Erythroblast (primary cell): ENCODE results near the gene GOLGA6L7.
A peak's percentile ranks its signal among the peaks of the same experiment; 100 is the strongest.
"Not testable (repeated sequence)": the region's sequence is repeated elsewhere in the genome, so short reads cannot be mapped to it uniquely, and the experiment has no call there.

Source experiments
- DNase-seq, 2 experiments: peaks; one replicate each; lab custom pipeline; 2025; lab: John Stamatoyannopoulos, UW

Gene GOLGA6L7

DNA sequence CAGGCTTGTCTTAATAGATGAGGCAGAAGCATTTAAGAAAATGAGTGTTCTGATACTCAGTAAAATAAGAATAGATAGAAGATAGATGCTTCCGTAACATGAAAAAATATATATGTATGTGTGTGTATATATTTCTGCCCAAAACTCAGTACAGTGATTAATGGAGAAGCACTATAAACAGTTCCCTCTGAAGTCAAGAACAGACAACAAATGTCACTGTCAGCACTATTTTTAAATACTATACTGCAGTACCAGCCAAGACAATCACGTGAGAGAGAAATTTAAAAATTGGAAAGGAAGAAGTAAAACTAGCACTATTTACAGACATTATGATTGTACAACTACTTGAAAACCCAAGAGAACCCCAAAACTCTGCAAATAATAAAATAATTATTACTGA is 27.0 kb downstream of the GOLGA6L7 start:
- not testable (repeated sequence) for DNase-seq

DNA sequence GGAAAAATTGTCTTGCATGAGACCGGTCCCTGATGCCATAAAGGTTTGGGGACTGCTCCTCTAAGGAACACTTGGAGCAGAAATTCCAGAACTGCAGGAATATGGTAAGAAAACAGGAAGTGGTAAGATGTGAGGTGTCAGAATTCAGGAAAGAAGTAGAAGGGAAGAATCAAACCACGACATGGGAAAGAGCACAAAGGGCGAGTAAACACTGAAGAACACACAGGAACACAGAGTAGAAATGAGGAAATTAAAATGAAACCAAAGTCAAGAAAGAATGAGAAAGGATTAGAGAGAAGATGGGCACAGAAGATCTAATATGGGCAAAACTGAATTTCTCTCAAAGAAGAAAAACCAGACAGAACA is 28.5 kb downstream of the GOLGA6L7 start:
- DNase-seq, result not testable (repeated sequence)

DNA sequence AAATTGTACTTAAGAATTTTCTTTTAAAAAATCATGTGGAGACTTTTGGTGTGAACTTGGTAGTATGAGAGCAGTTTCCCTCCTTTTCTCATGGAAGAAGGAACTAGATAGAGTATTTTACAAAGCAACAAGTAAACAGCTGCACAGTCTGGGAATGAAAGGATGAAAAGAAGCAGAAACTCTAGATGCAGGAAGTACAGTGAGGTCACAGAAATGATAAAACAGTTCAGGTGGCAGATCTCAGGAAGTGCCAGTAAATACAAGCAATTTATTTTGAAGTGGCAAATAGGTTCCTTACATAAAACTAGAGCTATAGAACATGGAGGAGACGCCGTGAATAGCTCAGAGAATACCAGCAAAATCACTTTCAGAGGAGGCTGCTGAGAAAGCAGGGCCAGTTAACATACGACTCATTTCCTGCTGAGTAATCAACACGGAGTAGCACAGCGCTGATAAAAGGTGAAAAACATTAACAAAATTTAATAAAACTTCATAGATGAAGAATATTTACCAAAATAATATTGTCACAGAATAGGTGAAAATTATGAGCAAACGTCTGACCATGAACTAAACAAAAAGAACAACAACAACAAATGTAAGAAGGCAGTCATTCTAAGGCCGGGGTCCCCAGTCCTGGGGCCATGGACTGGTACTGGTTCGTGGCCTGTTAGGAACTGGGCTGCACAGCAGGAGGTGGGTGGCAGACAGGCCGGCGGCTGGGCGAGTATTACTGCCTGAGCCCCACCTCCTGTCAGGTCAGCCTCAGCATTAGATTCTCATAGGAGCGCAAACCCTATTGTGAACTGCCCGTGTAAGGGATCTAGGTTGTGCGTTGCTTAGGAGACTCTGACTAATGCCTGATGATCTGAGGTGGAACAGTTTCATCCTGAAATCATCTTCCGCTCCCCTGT is 29.2 kb downstream of the GOLGA6L7 start:
- not testable (repeated sequence) for DNase-seq

DNA sequence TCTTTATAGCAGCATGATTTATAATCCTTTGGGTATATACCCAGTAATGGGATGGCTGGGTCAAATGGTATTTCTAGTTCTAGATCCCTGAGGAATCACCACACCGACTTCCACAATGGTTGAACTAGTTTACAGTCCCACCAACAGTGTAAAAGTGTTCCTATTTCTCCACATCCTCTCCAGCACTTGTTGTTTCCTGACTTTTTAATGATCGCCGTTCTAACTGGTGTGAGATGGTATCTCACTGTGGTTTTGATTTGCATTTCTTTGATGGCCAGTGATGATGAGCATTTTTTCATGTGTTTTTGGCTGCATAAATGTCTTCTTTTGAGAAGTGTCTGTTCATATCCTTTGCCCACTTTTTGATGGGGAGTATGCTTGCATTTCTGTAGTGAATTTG is 30.3 kb downstream of the GOLGA6L7 start:
- not testable (repeated sequence) for DNase-seq

DNA sequence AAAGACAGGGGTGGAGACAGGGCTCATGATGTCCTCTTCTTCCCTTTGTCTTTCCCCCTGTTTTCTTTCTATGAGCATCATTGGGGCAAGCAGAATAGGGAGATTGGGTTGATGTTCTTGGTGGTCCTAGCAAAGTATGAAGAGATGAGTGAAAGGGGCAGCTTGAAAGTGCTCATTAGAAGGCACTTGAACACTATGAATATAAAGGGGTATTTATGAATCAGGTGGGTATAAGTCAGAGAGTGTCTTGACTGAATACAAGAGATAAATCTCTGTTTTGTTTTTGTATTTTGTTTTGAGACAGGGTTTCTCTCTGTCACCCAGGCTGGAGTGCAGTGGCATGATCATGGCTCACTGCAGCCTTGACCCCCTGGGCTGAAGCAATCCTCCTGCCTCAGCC is 34.4 kb downstream of the GOLGA6L7 start:
- not testable (repeated sequence) for DNase-seq

DNA sequence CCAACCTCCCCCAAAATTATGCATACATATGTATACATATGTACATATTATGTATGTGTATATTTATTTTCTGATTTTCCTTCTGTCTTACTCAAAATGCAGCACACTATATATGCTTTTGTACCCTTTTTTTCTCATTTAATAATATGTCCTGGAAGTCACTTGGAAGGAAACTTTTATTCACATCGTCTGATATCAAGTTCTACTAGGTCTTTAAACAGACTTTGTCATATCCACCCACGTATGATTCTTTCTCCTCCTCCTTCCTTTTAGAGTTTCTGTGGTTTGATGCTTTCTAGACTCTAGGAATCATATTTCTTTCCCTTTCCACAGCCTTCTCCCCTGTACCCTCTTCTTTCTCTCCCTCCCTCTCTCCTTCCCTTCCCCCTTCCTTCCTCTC is 35.1 kb downstream of the GOLGA6L7 start:
- DNase-seq, result not testable (repeated sequence)

DNA sequence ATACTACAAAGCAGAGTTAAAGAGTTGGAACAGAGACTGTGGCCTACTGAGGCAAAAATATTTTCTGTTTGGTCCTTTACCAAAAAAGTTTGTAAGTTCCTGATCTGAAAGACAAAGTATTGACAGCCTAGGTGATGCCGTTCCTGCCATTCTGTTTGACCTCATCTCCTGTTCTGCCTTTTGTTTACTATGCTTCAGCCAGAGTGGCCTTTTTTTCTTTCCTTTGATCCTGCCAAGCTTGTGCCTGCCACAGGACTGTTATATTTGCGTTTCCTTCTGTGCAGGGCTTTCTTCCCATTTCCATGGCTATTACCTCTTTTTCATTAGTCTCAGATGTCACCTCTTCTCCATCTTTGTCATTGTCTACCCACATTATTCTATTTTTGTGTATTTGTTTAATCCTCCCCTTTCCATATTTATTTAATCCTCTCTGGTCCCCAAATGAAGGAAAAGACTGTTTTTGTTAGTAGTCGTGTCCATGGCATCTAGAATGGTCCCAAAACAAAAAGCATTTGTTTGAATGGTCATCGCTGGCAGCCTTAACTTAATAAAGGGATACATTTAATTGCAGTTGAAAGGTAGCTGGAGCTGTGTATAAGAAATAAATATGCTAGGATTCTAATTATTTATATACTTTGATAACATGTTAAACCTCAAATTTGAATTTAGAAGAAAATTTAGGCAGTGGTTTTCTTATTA is 36.4 kb downstream of the GOLGA6L7 start:
- not testable (repeated sequence) for DNase-seq

DNA sequence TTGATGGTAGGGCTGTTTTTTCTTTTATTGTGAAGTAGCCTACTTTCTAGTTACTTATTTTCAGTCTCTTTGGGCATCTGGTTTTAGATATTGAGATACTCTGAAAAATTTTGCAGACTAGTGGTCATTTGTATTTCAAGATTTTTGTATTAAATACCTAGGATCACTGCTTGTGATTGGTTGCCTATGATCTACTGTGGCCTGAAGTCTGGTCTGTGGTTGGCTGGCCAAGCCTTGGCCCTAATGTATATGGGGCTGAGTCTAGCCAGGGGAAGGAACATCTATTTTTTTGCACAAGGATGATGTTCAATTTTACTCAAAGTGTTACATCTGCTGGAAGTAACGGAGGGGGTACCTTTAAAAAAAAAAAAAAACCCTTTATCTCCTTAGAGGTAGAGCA is 38.0 kb downstream of the GOLGA6L7 start:
- DNase-seq, result not testable (repeated sequence)

DNA sequence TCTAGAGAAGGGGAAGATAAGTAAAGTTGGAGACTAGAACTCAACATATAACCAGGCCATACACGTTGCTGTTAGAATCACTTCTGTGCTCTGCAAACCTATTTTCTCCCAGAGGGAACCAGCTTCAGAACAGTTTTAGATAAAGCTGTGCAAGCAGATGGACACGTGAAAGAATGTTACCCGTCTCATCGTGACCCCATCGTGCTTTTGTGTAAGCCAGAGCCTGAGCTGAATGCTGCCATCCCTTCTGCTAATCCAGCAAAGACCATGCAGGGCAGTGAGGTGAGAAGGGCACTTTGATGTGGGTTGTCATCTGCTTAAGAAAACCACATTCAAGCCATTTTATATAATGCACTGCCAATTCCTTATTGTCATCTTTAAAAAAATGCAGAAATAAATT is 40.3 kb downstream of the GOLGA6L7 start:
- DNase-seq, result not testable (repeated sequence)

DNA sequence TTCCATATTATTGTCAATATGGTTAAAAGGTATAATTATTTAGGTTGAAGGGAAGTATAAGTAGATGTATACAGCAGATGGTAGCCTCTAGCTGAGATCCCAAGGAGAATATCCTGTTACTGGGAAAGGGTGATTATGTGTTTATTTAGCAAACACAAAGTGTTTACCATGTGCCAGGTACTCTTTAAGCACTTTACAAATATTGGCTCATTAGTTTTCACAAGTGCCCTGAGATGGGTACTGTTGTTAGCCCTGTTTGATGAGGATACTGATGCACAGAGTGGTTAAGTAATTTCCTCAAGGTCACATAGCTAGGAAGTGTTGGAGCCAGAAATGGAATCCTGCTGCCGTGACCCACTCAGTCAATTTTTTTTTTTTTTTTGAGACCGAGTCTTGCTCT is 48.1 kb downstream of the GOLGA6L7 start:
- DNase-seq, result not testable (repeated sequence)

DNA sequence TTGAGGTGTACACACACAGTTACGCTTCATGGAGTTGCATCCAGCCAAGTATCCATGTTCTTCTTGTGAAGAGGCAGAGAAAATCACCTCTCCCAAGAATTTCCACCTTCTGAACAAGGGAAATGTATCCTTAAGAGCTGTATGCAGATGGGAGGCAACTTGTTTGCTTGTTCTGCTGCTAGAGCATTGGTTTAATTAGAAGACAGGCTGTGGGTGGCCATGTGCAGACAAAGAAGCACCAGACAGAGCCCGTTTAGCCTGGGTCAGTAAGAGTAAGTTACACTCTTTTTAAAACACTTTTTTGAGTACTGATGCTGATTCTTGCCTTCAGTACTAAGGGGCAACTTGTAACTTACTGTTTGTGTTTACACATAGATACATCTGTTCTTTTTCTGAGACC is 50.2 kb downstream of the GOLGA6L7 start:
- DNase-seq, result not testable (repeated sequence)

DNA sequence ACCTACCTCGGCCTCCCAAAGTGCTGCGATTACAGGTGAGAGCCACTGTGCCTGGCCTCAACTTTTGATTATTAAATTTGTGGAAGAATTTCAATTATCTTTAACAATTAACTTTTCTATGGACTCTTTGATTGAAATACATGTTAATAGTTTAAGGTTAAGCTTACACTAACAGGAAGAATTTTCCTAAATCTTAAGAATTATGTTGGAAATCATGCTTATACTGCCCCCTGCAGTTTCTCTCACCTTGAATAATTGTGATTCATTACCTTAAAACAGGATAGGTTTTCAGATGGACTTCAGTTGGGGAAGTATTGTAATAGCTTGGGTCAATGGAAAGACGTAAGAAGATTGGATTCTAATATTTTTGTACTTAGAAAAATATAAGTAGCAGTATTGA is 54.2 kb downstream of the GOLGA6L7 start:
- peak in 1 of 2 experiments; percentile 33 for DNase-seq
